GM21367 (cell line): ENCODE results near the gene BPIFB1.

ENCODE experiments used
- ATAC-seq: cut with Tn5 transposase; IDR thresholded peaks from one replicate; pipeline ENCODE4 v1.9.1; 2021; ENCODE audit not compliant: unreplicated experiment

The BPIFB1 gene, protein sequence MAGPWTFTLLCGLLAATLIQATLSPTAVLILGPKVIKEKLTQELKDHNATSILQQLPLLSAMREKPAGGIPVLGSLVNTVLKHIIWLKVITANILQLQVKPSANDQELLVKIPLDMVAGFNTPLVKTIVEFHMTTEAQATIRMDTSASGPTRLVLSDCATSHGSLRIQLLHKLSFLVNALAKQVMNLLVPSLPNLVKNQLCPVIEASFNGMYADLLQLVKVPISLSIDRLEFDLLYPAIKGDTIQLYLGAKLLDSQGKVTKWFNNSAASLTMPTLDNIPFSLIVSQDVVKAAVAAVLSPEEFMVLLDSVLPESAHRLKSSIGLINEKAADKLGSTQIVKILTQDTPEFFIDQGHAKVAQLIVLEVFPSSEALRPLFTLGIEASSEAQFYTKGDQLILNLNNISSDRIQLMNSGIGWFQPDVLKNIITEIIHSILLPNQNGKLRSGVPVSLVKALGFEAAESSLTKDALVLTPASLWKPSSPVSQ

GRCh38 chr20:33282991-33283555 is at the start of gene BPIFB1:
TSS of gene BPIFB1 (plus strand) at chr20:33283214. CDS start at chr20:33286074, 2,860 bp downstream.
- no peak for ATAC-seq

DNA sequence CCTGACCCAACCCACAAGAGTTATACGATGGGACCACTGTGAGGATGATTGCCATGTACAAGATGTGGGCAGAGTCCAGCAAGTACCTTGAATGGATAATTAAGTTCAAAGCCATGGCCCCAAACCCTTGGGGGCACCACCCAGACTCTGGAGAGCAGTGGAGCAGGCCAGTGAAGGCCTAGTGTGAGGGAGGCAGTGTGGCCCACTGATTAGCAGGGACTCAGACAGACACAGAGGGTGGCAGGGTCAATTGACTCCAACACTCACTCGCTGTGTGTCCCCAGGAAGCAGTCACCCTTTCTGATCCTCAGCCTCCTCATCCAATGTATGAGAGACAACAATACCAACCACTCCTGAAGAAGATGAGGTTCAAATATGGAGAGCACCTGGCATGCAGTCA is 49.0 kb upstream of the BPIFB1 start:
- ATAC-seq: no peak

- ATAC-seq: no peak
Measured at GRCh38 chr20:33235696-33236095, 47.3 kb upstream of the BPIFB1 start, which contains the start of gene BPIFA1. TSS of gene BPIFA1 (plus strand) at chr20:33235996. CDS start at chr20:33237712, 1,716 bp downstream.

DNA sequence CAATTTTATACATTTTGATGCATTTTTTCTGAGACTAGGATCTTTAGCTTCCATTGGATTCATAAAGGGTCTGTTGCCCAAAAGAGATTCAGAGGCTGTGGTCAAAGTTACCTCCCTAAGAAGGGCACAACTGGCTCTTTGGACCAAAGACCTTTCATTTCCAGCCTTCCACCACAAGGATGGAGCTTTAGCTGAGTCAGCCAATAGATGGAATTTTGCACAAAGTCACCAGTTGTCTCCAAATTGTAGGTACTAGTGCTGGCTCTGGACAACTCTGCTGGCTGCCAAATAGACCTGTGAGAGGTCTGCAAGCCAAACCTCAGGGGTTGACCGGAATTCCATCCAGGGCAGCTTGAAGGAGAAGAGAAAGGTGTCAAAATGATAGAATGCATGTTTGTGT is 46.7 kb upstream of the BPIFB1 start:
- ATAC-seq: no peak

GRCh38 chr20:33237989-33238388 is 45.0 kb upstream of the BPIFB1 start:
- ATAC-seq: no peak

DNA sequence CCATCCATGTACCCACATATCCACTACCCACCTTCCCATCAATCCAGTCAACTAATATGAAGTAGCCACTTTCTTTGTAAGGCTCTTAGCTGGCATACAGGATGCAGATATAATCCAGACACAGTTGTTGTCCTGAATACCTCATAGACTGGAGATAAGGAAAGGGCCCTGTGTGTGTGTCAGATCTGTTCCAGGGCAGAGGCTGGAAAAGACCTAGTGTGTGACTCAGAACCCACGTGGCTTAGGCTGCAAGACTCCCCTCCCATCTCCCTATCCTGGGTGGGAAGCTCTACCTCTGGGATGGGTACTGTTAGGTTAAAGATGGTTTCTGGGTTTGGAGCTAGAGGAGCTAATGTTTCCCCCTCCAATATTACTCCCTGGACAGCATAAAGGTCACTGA is 43.6 kb upstream of the BPIFB1 start:
- no peak for ATAC-seq

- no peak for ATAC-seq
Measured at GRCh38 chr20:33239979-33240736, 42.9 kb upstream of the BPIFB1 start.

GRCh38 chr20:33240923-33241322 is 42.1 kb upstream of the BPIFB1 start:
- no peak for ATAC-seq

- no peak for ATAC-seq
Measured at GRCh38 chr20:33242319-33243100, 40.5 kb upstream of the BPIFB1 start.

DNA sequence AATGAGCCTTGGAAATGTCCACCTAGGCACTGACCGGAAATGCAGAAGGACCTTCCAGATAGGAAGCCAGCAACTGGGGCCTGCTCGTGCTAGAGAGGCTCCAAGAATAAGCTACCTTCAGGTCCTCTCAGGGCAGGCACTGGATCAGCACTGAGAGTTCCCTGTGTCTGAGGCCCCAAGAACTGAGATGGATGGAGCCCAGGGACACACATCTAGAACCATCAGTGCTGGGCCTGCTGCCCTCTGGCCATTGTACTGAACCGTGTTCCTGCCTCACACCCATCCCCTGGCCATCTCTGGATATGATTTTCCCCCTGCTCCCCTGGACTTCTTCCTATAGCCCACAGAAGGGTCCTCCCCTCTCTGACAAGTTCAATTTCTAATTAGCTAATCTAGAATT is 36.9 kb upstream of the BPIFB1 start:
- ATAC-seq: no peak

GRCh38 chr20:33249456-33249855 is 33.6 kb upstream of the BPIFB1 start:
- no peak for ATAC-seq

DNA sequence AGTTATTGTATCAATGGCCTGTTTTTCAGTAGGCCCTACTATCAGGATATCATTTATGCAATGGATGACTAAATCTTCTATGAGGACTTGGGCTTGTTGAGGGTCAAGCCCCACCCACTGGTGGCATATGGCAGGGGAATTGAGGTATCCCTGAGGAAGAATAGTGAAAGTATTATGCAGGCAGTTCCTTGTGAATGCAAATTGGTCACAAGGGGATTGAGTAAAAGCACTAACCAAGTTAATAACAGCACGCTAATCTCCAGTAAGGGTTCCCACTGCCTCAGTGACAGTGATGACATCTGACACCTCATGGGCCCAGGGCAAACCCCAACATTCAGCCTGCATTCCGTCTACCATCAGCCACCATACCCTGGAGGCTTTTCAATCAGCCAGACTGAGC is 32.3 kb upstream of the BPIFB1 start:
- no peak for ATAC-seq

DNA sequence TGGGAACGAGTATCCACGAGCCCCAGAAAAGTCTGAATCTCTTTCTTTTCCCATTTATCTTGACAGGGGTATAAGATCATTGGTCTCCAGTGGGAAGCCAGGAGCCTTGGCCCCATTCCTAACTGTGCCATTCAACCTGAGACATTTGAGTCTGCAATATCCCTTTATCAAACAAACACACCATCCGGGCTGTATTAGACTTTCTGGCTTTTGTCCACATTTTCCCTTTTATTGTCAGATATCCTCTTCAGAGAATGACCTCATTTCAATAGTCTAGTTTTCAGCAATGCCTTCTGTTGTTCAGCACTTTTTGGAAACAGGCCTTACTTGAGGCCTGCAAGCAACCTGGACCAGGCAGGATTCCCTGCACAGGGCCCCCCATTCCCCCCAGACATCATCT is 31.5 kb upstream of the BPIFB1 start:
- no peak for ATAC-seq

DNA sequence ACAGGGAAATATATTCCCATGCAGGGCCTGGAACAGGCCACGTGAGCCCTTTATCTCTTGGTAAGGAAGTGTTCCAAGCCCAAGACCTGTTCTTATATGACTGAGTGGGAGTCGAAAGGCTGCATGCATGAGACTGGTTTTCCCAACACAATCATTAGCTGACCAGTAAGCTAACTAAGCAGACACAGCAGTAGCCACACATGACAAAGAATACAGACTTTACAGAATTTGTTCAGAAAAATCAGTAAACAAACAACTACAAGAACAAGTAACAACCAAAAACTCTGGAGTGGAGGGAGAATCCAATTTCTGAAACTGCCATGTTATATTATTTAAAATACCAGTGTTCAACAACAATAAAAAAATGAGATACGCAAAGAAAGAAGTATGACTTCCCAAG is 30.6 kb upstream of the BPIFB1 start:
- no peak for ATAC-seq

DNA sequence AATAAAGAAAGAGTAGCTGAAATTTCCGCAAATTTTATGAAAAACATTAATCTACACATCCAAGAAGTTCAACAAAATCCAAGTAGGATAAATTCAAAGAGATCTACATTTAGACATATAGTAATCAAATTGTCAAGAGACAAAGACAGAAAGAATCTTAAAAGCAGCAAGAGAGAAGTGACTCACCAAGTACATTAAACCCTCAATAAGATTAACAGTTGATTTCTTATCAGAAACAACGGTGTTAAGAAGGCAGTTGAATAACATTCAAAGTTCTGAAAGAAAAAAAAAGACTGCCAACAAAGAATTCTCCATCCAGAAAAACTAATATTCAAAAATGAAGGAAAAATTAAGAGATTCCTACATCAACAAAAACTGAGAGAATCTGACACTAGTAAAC is 28.0 kb upstream of the BPIFB1 start:
- ATAC-seq: no peak

DNA sequence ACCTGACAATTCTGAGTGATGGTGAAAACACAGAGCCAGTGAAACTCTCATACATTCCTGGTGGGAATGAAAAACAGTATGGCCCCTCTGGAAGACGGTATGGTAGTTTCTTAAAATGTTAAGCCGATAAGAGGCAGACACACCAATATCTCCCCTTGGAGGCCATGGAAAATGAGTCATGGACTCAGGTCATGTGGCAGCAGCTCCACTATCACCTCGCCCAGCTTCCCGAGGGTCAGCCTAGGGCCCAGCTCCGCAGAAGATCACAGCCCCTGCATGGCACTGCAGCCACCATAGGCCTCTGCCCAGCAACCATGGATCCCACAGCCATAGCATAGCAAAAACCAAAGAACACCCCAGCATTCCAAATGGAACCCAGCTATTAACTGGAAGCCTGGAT is 25.8 kb upstream of the BPIFB1 start:
- ATAC-seq: no peak

DNA sequence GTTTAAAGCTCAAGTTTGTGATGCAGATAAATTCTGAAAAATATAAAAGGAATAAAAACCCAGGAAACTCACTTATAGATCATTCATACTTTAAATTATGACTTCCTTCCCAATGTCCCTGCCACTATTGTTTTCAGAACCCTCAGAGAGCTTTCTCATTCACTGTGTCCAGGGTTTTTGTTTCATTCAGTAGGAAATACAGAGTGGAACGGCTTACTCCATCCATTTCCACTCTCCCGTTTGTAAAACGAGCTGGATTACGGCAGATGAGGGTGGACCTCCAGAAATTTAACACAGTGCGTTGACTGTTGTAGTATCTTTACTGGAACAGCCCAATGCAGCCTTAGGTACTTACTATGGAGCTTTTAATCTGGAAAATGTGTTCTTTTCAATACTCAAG is 23.6 kb upstream of the BPIFB1 start:
- ATAC-seq: no peak

- no peak for ATAC-seq
Measured at GRCh38 chr20:33261465-33261864, 21.5 kb upstream of the BPIFB1 start.

- ATAC-seq: no peak
Measured at GRCh38 chr20:33262658-33263065, 20.4 kb upstream of the BPIFB1 start.

GRCh38 chr20:33263784-33264183 is 19.2 kb upstream of the BPIFB1 start:
- no peak for ATAC-seq

GRCh38 chr20:33267701-33268100 is 15.3 kb upstream of the BPIFB1 start:
- no peak for ATAC-seq
